Fibroblast of pulmonary artery (primary cell): ENCODE data around the gene SRCIN1.
"Not testable (repeated sequence)": the region's sequence is repeated elsewhere in the genome, so short reads cannot be mapped to it uniquely, and the experiment has no call there.

Experiments used
- DNase-seq: peaks from one replicate; pipeline ENCODE4 v3.0.0-alpha.2; 2010; ENCODE audit warnings: low read depth
- H3K4me3 ChIP-seq: replicated peaks from 2 replicates; pipeline ENCODE4 v1.5.1; 2011; ENCODE audit warnings: low read depth, mild to moderate bottlenecking, control low read depth, low read length, moderate library complexity
- TF ChIP-seq, protein P1 (sequence below): IDR thresholded peaks from 2 replicates; pipeline ENCODE4 v1.5.1; 2011; ENCODE audit warnings: mild to moderate bottlenecking, control low read depth, low read length, inconsistent platforms; ENCODE audit errors: missing control alignments

The SRCIN1 gene

DNA sequence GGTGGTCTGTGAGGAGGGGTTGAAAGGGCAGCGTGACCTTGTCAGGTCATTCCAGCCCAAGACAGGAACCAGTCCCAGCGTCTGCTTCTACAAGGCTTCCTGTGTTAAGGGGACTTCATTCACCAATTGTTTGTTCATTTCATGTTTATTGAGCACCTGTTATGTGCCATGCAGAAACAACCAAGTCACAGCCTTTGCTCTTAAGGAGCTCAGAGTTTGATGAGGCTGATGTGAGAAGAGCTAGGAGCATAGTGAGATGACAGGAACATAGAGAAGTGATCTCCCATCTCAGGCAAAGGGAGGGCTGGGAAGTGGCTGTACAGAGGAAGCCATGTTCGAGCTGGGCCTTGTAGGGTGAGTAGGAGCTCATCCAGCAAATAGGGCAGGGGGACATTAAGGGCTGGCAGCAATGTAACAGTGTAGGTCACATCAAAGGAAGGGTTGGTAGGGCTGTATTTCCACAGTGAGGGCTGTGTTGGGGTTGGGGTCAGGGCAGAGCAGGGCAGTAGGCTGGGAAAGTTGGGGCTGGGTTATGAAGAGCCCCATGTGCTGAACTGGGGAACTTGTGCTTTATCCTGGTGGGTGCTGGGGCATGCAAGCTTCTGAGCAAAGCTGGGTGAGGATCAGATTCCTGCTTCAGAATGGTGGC is 97.7 kb downstream of the SRCIN1 start:
- no peak overlapping the region for H3K4me3 ChIP-seq
- no peak for DNase-seq
- TF ChIP-seq, protein P1, sequence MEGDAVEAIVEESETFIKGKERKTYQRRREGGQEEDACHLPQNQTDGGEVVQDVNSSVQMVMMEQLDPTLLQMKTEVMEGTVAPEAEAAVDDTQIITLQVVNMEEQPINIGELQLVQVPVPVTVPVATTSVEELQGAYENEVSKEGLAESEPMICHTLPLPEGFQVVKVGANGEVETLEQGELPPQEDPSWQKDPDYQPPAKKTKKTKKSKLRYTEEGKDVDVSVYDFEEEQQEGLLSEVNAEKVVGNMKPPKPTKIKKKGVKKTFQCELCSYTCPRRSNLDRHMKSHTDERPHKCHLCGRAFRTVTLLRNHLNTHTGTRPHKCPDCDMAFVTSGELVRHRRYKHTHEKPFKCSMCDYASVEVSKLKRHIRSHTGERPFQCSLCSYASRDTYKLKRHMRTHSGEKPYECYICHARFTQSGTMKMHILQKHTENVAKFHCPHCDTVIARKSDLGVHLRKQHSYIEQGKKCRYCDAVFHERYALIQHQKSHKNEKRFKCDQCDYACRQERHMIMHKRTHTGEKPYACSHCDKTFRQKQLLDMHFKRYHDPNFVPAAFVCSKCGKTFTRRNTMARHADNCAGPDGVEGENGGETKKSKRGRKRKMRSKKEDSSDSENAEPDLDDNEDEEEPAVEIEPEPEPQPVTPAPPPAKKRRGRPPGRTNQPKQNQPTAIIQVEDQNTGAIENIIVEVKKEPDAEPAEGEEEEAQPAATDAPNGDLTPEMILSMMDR: no peak

DNA sequence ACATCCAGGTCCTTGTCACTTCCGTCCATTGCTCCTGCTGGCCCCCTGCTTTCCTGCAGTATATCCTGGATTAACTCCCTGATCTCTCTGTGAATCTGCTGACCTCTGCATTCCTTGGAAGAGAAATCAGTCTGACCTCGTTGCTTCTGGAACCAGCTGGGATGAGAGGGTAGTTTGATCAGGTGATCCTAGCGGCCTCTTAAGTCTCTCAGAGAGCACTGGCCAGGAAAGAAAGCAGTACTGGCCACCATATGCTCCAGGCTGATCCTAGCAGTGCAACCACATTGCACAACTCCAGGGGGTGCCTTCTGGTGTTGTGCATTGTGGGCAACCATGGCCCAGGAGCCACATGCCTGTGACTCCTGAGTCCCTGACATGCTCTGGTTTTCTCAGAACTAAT is 98.3 kb downstream of the SRCIN1 start:
- peak; percentile 11 for DNase-seq
- no peak overlapping the region for H3K4me3 ChIP-seq
- TF ChIP-seq, protein P1: no peak

DNA sequence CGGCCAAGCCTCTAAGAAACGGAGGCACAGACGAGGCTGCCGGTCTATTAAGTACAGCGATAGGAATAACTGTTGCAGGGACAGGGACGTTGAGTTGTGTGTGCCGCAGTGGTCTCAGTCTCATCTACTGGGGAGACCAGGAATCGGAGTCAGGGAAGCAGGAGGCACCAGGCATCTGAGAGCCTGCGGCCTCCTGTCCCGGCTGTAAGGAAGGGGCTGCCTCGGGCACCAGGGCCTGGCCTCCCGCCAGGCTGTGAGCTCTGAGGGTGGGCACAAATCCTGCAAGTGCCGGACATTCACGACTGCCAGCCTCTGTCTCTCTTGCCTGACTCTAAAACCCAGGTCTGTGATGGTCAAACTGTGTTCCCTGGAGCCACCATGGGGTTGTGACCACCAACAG is 101.5 kb downstream of the SRCIN1 start:
- DNase-seq: no peak
- H3K4me3 ChIP-seq: no peak overlapping the region
- TF ChIP-seq, protein P1: no peak

DNA sequence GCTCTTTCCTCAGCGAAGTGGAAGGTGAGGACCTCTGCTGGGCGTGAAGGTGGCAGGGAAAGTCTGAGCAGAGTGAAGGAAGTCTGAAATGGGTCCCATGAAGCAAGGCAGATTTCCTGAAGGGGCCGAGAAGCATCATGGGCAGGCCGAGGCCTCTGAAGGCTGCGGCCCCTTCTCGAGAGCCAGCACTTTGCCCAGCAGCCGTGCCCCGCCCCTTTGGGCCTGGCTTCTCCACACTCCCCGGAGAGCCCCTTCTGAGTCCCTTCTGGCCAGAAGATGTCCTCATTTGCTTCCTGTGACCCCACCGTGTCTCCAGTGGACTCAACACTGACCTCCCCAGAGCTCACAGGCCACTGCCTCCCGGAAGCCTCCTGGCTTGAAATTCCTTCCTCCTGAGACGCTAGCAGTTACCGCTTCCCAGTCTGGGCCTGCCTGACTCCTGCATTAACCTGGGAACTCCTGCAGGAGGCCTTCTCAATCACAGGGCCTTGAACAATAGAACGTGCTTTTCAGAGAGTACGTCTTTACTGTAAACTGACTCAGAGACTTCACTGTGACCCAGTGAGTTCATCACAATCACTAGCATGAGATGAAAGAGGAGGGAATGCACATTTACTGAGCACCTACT is 102.4 kb downstream of the SRCIN1 start:
- not testable (repeated sequence) for H3K4me3 ChIP-seq, DNase-seq

DNA sequence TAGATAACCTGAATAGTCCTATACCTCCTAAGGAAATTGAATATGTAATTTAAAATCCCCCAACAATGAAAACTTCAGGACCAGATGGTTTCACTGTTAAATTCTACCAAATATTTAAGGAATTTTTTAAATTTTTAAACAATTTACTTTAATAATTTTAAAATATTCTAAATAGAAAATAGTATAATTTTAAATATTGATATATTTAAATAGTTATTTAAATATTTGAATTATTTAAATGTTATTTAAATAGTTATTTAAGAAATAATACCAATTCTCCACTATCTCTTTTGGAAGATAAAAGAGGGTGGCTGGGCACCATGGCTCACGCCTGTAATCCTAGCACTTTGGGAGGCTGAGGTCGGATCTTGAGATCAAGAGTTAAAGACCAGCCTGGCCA is 104.0 kb downstream of the SRCIN1 start:
- not testable (repeated sequence) for DNase-seq, H3K4me3 ChIP-seq

DNA sequence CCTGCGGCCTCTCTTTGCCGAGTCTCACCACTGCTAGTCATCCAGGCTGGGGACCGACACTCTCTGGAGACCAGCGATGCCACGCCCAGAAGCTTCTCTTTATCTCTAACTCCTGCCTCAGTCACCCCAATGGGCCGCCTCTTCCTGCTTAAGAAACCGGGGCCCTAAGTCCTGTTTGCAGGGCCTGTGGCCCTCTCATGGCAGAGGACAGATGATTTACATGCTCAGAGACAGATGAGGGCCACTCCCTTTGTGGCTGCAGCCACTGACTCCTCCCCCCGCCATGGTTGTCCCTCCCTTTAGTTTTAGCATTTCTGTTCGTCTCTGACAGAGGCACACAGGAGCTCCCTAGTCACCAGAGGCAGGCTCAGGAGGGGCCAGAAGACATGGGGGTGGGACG is 106.5 kb downstream of the SRCIN1 start:
- not testable (repeated sequence) for H3K4me3 ChIP-seq, DNase-seq

DNA sequence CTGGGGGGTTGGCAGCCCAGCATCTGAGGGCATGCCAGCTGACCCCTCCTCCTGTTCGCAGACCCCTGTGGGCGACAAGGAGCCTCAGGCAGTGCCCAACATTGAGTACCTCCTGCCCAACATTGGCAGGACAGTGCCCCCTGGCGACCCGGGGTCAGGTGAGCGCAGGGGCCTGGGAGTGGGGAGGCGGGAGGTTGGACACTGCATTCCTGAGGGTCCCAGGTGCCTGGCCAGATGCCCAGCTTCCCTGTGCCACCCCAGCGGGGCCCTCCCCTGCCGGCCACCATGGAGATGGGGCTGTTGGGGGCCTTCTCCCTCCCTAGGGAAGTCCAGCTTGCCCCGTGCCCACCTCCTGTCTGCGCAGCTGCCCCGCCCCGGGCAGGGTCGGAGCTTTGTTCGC is 107.4 kb downstream of the SRCIN1 start:
- TF ChIP-seq, protein P1: no peak
- no peak overlapping the region for H3K4me3 ChIP-seq
- DNase-seq: no peak

DNA sequence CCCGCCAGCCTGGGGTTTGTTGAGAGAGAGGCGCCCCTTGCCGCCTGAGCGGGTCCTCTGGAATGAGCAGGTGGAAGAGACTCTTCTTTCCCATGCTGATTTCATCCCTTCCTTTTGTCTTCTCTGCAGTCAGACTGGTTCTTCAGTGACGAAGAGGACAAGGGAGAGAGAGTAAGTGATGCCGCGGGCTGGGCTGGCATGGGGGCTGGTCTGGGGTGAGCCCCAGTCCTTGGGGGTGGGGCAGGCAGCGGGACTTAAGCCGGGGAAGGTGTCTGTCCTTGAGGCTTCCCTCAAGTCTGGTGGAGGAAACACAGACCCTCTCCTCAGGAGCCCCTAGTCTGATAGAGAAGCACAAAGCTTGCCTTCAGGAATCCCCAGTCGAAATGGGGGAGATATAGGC is 108.1 kb downstream of the SRCIN1 start:
- not testable (repeated sequence) for H3K4me3 ChIP-seq, DNase-seq

DNA sequence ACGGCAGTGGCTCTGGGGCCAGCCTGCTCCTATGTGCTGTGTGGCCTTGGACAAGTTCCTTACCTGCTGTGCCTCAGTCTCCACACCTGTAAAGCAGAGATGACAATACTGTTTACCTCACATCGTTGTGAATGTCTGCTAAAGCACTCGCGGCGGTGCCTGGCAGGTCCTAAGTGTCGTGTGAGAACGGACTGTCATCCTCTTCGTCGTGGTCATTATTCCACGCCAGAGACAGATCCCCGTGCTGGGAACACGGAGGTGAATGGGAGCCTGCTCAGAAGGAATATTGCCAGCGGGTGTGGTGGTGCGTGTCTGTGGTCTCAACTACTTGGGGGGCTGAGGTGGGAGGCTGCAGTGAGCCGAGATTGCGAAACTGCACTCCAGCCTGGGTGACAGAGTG is 111.6 kb downstream of the SRCIN1 start:
- not testable (repeated sequence) for H3K4me3 ChIP-seq, DNase-seq
